Breast epithelium (tissue), 3 donors: ENCODE measurements around the gene NTN5.

Source experiments
- CTCF ChIP-seq, 3 donors: fragments of 450-650 bp; IDR thresholded peaks; one replicate each; pipeline ENCODE4 v1.5.1; 2016 to 2017; ENCODE audit warnings: antibody characterized with exemption in 3 of 3, mild to moderate bottlenecking in 3 of 3, moderate library complexity in 3 of 3
- POLR2A ChIP-seq: fragments of 450-650 bp; IDR thresholded peaks from one replicate; pipeline ENCODE4 v1.6.1; 2016; ENCODE audit warnings: antibody characterized with exemption, mild to moderate bottlenecking, moderate library complexity

- TF ChIP-seq CTCF (IDR thresholded peaks at IDR 0.05) (no peak), POLR2A (no peak)
These were observed 23.0 kb upstream of the NTN5 start, which contains the start of gene FUT2 for GRCh38 chr19:48695743-48696352.
